ENCODE data around the gene FLYWCH1.

Gene FLYWCH1

GRCh38 chr16:2950773-2951172 lies 39.0 kb downstream of the FLYWCH1 start:
- no peak for DNase-seq (ENCODE audit: low spot score)

- DNase-seq (ENCODE audit: low spot score): no peak
These were observed 40.9 kb downstream of the FLYWCH1 start for GRCh38 chr16:2952679-2953078.

GRCh38 chr16:2953706-2954627 lies 42.2 kb downstream of the FLYWCH1 start:
- no peak for DNase-seq (ENCODE audit: low spot score)

GRCh38 chr16:2954656-2955381 lies 43.1 kb downstream of the FLYWCH1 start:
- no peak for DNase-seq (ENCODE audit: low spot score)

GRCh38 chr16:2955438-2955778 lies 43.7 kb downstream of the FLYWCH1 start:
- DNase-seq (ENCODE audit: low spot score): no peak

- DNase-seq (ENCODE audit: low spot score): no peak
These were observed 44.2 kb downstream of the FLYWCH1 start for GRCh38 chr16:2955779-2956578.

GRCh38 chr16:2956579-2956956 lies 44.8 kb downstream of the FLYWCH1 start:
- no peak for DNase-seq (ENCODE audit: low spot score)

- no peak for DNase-seq (ENCODE audit: low spot score)
These were observed 47.5 kb downstream of the FLYWCH1 start for GRCh38 chr16:2959206-2959605.

GRCh38 chr16:2960183-2961010 lies 48.7 kb downstream of the FLYWCH1 start:
- no peak for DNase-seq (ENCODE audit: low spot score)

- DNase-seq (ENCODE audit: low spot score): no peak
These were observed 50.8 kb downstream of the FLYWCH1 start for GRCh38 chr16:2962334-2963073.

- DNase-seq (ENCODE audit: low spot score): no peak
These were observed 51.5 kb downstream of the FLYWCH1 start for GRCh38 chr16:2963074-2963722.

GRCh38 chr16:2963723-2964474 lies 52.2 kb downstream of the FLYWCH1 start, which contains the start of gene KREMEN2:
KREMEN2 (plus strand) TSS chr16:2964275; CDS start chr16:2964521, 246 bp downstream.
- peak; percentile 82 for DNase-seq (ENCODE audit: low spot score)

- peak; percentile 76 for DNase-seq (ENCODE audit: low spot score)
These were observed 53.0 kb downstream of the FLYWCH1 start for GRCh38 chr16:2964475-2965336.

- DNase-seq (ENCODE audit: low spot score): no peak
These were observed 54.5 kb downstream of the FLYWCH1 start for GRCh38 chr16:2966043-2966807.

GRCh38 chr16:2966808-2967191 lies 55.1 kb downstream of the FLYWCH1 start:
- DNase-seq (ENCODE audit: low spot score): no peak

- DNase-seq (ENCODE audit: low spot score): no peak
These were observed 55.5 kb downstream of the FLYWCH1 start for GRCh38 chr16:2967211-2967631.

GRCh38 chr16:2967721-2968161 lies 56.0 kb downstream of the FLYWCH1 start:
- no peak for DNase-seq (ENCODE audit: low spot score)

GRCh38 chr16:2968368-2968737 lies 56.6 kb downstream of the FLYWCH1 start:
- no peak for DNase-seq (ENCODE audit: low spot score)

Data from cerebellar cortex (tissue), 1 donor.